GM18526 (cell line): ENCODE measurements around the gene KLHL7.

Experiments
- POLR2A ChIP-seq: IDR thresholded peaks from 3 replicates; pipeline ENCODE4 v1.6.1; 2011; ENCODE audit not compliant: insufficient read length; ENCODE audit errors: extremely low read depth

Gene KLHL7

GRCh38 chr7:23105086-23105643 lies 420 bp upstream of the KLHL7 start:
- no peak for TF ChIP-seq POLR2A

- TF ChIP-seq POLR2A: no peak
Measured at GRCh38 chr7:23106057-23106822, 655 bp downstream of the KLHL7 start.

GRCh38 chr7:23106823-23107663 lies 1.5 kb downstream of the KLHL7 start:
- TF ChIP-seq POLR2A: no peak

DNA sequence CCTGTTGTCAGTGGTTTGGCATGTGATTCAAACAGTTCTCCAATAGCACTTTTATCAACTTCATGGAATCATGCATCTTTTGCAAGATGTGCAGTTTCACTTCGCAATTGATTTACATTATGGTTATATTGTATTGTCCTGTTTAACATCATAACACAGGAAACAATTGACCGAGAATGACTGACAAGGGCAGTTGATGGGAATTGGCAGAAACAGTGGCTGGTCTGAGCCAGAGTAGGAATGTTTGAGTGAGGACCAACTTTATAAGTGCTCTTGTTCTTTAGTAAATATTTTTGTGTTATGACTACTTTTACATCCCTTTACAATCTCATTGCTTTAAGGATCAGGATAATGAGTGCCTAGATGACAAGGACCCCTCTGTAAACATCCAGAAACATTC lies 2.2 kb downstream of the KLHL7 start:
- TF ChIP-seq POLR2A: no peak

DNA sequence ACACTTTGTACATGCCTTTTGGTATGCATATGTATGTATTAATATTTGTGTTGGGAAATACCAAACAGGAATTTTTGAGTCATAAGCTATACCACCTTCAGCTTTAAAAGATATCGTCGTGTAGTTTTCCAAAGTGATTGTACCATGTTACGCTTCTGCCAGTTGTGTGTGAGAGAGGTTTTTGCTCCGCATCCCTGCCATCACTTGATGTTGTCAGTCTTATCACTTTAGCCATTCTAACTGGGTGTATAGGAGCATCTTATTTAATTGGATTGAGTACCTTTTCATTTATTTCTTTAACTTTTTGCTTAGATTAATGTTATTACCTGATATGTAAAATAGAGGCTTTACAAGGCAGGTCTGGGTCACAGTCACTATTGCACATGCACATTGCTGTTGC lies 3.4 kb downstream of the KLHL7 start:
- no peak for TF ChIP-seq POLR2A

DNA sequence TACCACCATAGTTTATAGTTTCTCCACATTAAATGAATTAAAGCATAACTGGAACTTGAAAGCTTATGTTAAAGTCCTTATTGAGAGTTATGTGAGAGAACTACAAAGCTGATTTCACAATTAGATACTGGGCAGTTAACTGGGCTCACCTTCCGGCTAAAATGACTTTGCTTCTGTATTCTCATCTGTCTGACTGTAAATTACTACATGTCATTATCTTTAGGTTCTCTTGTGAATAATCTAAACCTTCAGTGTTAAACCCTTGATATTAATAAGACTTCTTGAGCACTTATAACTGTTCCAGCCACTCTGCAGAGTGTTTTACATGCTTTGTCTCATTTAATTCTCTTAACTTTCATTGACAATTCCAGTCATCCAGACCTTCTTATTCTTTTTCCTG lies 3.9 kb downstream of the KLHL7 start:
- no peak for TF ChIP-seq POLR2A

- no peak for TF ChIP-seq POLR2A
Measured at GRCh38 chr7:23114896-23115295, 9.3 kb downstream of the KLHL7 start.

- no peak for TF ChIP-seq POLR2A
Measured at GRCh38 chr7:23115991-23116390, 10.4 kb downstream of the KLHL7 start.

DNA sequence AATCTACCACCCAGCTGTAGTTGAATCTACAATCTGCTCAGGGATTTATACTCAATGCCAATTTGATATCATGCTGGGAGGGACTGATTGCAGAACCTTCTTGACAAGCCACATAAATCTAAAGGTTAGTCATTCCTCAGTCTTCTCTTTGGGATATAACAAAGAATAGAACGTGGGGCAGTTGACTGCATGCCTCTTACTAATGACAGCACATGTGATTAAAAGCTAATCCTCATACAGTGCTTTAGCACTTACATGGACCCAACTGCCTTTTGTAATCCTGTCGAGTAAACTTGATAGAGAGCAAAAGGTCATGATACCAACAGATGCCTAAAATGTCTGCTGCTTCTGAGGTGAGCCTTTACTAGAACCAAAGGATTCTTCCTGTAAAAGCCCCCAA lies 12.3 kb downstream of the KLHL7 start:
- TF ChIP-seq POLR2A: no peak

GRCh38 chr7:23120106-23120505 lies 14.5 kb downstream of the KLHL7 start:
- no peak for TF ChIP-seq POLR2A

- TF ChIP-seq POLR2A: no peak
Measured at GRCh38 chr7:23121165-23121564, 15.6 kb downstream of the KLHL7 start.

DNA sequence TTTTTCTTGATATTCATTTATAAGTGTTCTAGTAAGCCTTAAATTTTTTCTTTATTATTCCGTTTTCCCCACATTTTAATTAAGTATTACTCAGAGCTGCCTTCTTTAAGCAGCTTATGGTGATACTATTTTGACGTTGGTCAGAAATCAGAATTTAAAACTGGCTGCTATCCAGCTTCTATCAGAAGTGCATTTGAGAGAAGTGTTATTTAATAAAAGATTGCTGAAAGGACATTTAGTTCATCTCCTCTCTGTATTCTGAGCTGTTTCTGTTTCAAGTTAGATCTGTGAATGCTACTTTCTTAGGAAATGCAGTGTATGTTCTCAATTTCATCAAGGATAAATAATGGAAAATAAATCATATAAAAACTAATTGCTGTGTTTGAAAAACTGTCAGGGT lies 17.4 kb downstream of the KLHL7 start:
- TF ChIP-seq POLR2A: no peak

GRCh38 chr7:23123465-23123864 lies 17.9 kb downstream of the KLHL7 start:
- no peak for TF ChIP-seq POLR2A

GRCh38 chr7:23129036-23129435 lies 23.5 kb downstream of the KLHL7 start:
- TF ChIP-seq POLR2A: no peak

- no peak for TF ChIP-seq POLR2A
Measured at GRCh38 chr7:23133797-23134196, 28.2 kb downstream of the KLHL7 start.

DNA sequence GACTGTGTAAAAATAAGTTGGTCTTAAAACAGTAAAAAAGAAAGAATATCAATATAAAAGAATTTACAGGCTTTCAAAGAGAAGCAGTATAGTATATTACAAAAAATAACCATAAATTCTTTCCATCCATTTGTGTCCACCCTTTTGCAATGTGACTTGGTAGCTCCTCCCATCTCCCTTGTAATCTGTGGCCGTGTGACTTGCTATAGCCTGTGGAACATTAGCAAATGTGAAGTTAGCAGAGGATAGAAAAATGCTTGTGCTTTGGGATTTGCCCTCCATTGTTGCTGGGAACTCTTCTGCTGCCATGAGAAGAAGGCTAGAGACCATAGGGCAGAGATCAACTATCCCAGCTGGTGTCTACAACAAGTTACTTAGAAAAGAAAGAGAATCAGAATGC lies 30.2 kb downstream of the KLHL7 start:
- no peak for TF ChIP-seq POLR2A
